Measurements from ENCODE around the gene ZNF350. TPM values are rescaled to one million over a fixed set of nuclear protein-coding genes. Genes with fewer than 3 reads are reported as not detected.

The ZNF350 gene
- total RNA-seq, 1 experiment from 2014 or later, result 2.3 TPM

- TF ChIP-seq ZBTB33 (IDR thresholded peaks at IDR 0.05; ENCODE audit: extremely low read depth, insufficient replicate concordance, low read length) (no peak), EGR1 (IDR thresholded peaks at IDR 0.05; ENCODE audit: low read depth) (peak; percentile 76; the same call in 1 of the 2 replicates)
These were observed 59.6 kb downstream of the ZNF350 start, which contains the start of gene ZNF613 (continued) for GRCh38 chr19:51926784-51927741.

GRCh38 chr19:51926426-51926783, 60.2 kb downstream of the ZNF350 start:
- Histone ChIP-seq H3K36me3 (ENCODE audit: control insufficient read depth in 1 of 2, insufficient read depth in 2 of 2, low read length in 2 of 2) (no peaks in the 10 kb centered on the region), H3K27ac (ENCODE audit: low read depth, low read length) (peak overlapping the region; percentile 65), H3K9me3 (ENCODE audit: control insufficient read depth in 1 of 2, insufficient read depth in 1 of 2, low read depth in 1 of 2, low read length in 2 of 2) (peaks cover 16 to 29% of the 10 kb centered on the region in 2 experiments; a peak in 2 of 4 replicates), H3K27me3 (ENCODE audit: insufficient read depth, low read length) (no peaks in the 10 kb centered on the region), H3K9ac (ENCODE audit: low read length) (no peak overlapping the region), H2AFZ (ENCODE audit: low read depth, low read length, poor library complexity, severe bottlenecking) (peak overlapping the region; percentile 98), H3K4me3 (replicated peaks in 1 of 2; ENCODE audit: low read depth in 1 of 2, low read length in 2 of 2) (peak overlapping the region in 1 of 2 experiments; percentile 89; a peak in 2 of 4 replicates), H3K4me2 (ENCODE audit: low read length) (peak overlapping the region; percentile 86), H3K9me2 (ENCODE audit: insufficient read depth) (no peaks in the 10 kb centered on the region), H3K4me1 (ENCODE audit: control insufficient read depth in 1 of 2, insufficient read depth in 2 of 2, low read length in 2 of 2) (peaks cover 0 to 7% of the 10 kb centered on the region in 2 experiments; a peak in 1 of 4 replicates), H4K20me1 (ENCODE audit: insufficient read depth) (no peaks in the 10 kb centered on the region), H3K79me2 (ENCODE audit: insufficient read depth, low read length) (no peaks in the 10 kb centered on the region)
- ATAC-seq, result peak; percentile 5; the same call in 1 of the 2 replicates
- RAD21 ChIA-PET (ENCODE audit: low non-redundant PET in 1 of 2, low total read pairs in 2 of 2, uncharacterized antibody in 2 of 2, unreplicated experiment in 2 of 2), result no interaction called here
- BruUV-seq (replicated peaks), result no TSS peak
- no peak for DNase-seq (ENCODE audit: low read depth, low spot score)
- CTCF ChIA-PET, result no interaction called here
- TF ChIP-seq ZBTB33 (IDR thresholded peaks at IDR 0.05; ENCODE audit: extremely low read depth, insufficient replicate concordance, low read length) (no peak), TCF7L2 (IDR thresholded peaks at IDR 0.05; ENCODE audit: borderline replicate concordance, extremely low read depth, insufficient read depth, insufficient read length) (no peak), SP1 (IDR thresholded peaks at IDR 0.05; ENCODE audit: low read depth) (no peak), RAD21 (IDR thresholded peaks at IDR 0.05; ENCODE audit: low read depth) (no peak), ZNF274 (IDR thresholded peaks at IDR 0.05; ENCODE audit: low read depth, low read length) (no peak)
- intact Hi-C loops (cut with micrococcal nuclease), result no loop called here
- POLR2A ChIA-PET, result interaction anchor here (0.5 kb wide), 1 partner anchor 355 kb away, joined by 4 read pairs; the partner anchor contains the start of gene ZNF175

Data from HCT116 (cell line).